ENCODE data around the gene ORC3.
A peak's percentile ranks its signal among the peaks of the same experiment; 100 is the strongest.

Gene ORC3

GRCh38 chr6:87636315-87636714, 46.4 kb downstream of the ORC3 start:
- no peak overlapping the region for H3K4me3 ChIP-seq (ENCODE audit: low read depth, low read length)
- peak; percentile 15 for DNase-seq (ENCODE audit: low read depth)
- TF ChIP-seq CTCF (IDR thresholded peaks at IDR 0.05; ENCODE audit: insufficient read depth, low read depth, low read length, missing control alignments): no peak

- DNase-seq (ENCODE audit: low read depth): no peak
- TF ChIP-seq CTCF (IDR thresholded peaks at IDR 0.05; ENCODE audit: insufficient read depth, low read depth, low read length, missing control alignments): no peak
- H3K4me3 ChIP-seq (ENCODE audit: low read depth, low read length): no peak overlapping the region
Measured at GRCh38 chr6:87637106-87637505, 47.2 kb downstream of the ORC3 start.

- no peak for DNase-seq (ENCODE audit: low read depth)
- no peak for TF ChIP-seq CTCF (IDR thresholded peaks at IDR 0.05; ENCODE audit: insufficient read depth, low read depth, low read length, missing control alignments)
- no peak overlapping the region for H3K4me3 ChIP-seq (ENCODE audit: low read depth, low read length)
Measured at GRCh38 chr6:87639373-87639772, 49.4 kb downstream of the ORC3 start.

- H3K4me3 ChIP-seq (ENCODE audit: low read depth, low read length): no peak overlapping the region
- no peak for DNase-seq (ENCODE audit: low read depth)
- no peak for TF ChIP-seq CTCF (IDR thresholded peaks at IDR 0.05; ENCODE audit: insufficient read depth, low read depth, low read length, missing control alignments)
Measured at GRCh38 chr6:87641065-87641692, 51.2 kb downstream of the ORC3 start.

GRCh38 chr6:87645080-87645479, 55.1 kb downstream of the ORC3 start:
- DNase-seq (ENCODE audit: low read depth): no peak
- no peak for TF ChIP-seq CTCF (IDR thresholded peaks at IDR 0.05; ENCODE audit: insufficient read depth, low read depth, low read length, missing control alignments)
- H3K4me3 ChIP-seq (ENCODE audit: low read depth, low read length): peak overlapping the region; percentile 37; the same call in 1 of the 2 replicates

GRCh38 chr6:87653074-87653962, 63.4 kb downstream of the ORC3 start:
- no peak overlapping the region for H3K4me3 ChIP-seq (ENCODE audit: low read depth, low read length)
- TF ChIP-seq CTCF (IDR thresholded peaks at IDR 0.05; ENCODE audit: insufficient read depth, low read depth, low read length, missing control alignments): no peak
- peak; percentile 34 for DNase-seq (ENCODE audit: low read depth)

Measured in GM12865 (cell line).